Jurkat, Clone E6-1 (cell line): Measurements from ENCODE around the gene DHRS9.
"Not testable (repeated sequence)": the region's sequence is repeated elsewhere in the genome, so short reads cannot be mapped to it uniquely, and the experiment has no call there.

Experiments
- DNase-seq: peaks from one replicate; pipeline ENCODE4 v3.0.0-alpha.2; 2011; ENCODE audit warnings: low read depth, low spot score
- H3K4me3 ChIP-seq: 2 replicates; pipeline ENCODE4 v1.5.1; 2011; ENCODE audit warnings: mild to moderate bottlenecking, low read length, control low read depth, moderate library complexity

DHRS9 gene

GRCh38 chr2:169054575-169054974, 14.8 kb upstream of the DHRS9 start:
- H3K4me3 ChIP-seq, DNase-seq: not testable (repeated sequence)

GRCh38 chr2:169064199-169064598, 5.2 kb upstream of the DHRS9 start:
- DNase-seq, result not testable (repeated sequence)

GRCh38 chr2:169065422-169065821, 3.9 kb upstream of the DHRS9 start:
- no peak overlapping the region for H3K4me3 ChIP-seq
- DNase-seq, result no peak

More at GRCh38 chr2:169064199-169064598, 5.2 kb upstream of the DHRS9 start:
- not testable (repeated sequence) for H3K4me3 ChIP-seq

- no peak overlapping the region for H3K4me3 ChIP-seq
- DNase-seq, result no peak
Measured at GRCh38 chr2:169065864-169066517, 3.4 kb upstream of the DHRS9 start.

GRCh38 chr2:169066897-169067296, 2.5 kb upstream of the DHRS9 start:
- no peak for DNase-seq
- H3K4me3 ChIP-seq, result no peak overlapping the region

- no peak for DNase-seq
Measured at GRCh38 chr2:169069833-169070232, 470 bp downstream of the DHRS9 start.

GRCh38 chr2:169071455-169071854, 2.1 kb downstream of the DHRS9 start:
- no peak for DNase-seq
- no peak overlapping the region for H3K4me3 ChIP-seq

More at GRCh38 chr2:169069833-169070232, 470 bp downstream of the DHRS9 start:
- no peak overlapping the region for H3K4me3 ChIP-seq

- no peak for DNase-seq
- no peak overlapping the region for H3K4me3 ChIP-seq
Measured at GRCh38 chr2:169072163-169072925, 3.0 kb downstream of the DHRS9 start.

GRCh38 chr2:169073211-169073962, 4.0 kb downstream of the DHRS9 start:
- DNase-seq, result no peak
- H3K4me3 ChIP-seq, result no peak overlapping the region

GRCh38 chr2:169073963-169074751, 4.8 kb downstream of the DHRS9 start:
- no peak for DNase-seq

GRCh38 chr2:169077674-169078240, 8.4 kb downstream of the DHRS9 start:
- no peak overlapping the region for H3K4me3 ChIP-seq
- DNase-seq, result no peak

More at GRCh38 chr2:169073963-169074751, 4.8 kb downstream of the DHRS9 start:
- H3K4me3 ChIP-seq, result no peak overlapping the region

GRCh38 chr2:169080250-169081069, 11.1 kb downstream of the DHRS9 start:
- DNase-seq, result no peak
- H3K4me3 ChIP-seq, result no peak overlapping the region

- H3K4me3 ChIP-seq, result no peak overlapping the region
- no peak for DNase-seq
Measured at GRCh38 chr2:169081551-169081950, 12.2 kb downstream of the DHRS9 start.

- no peak overlapping the region for H3K4me3 ChIP-seq
- no peak for DNase-seq
Measured at GRCh38 chr2:169082995-169083394, 13.6 kb downstream of the DHRS9 start.

- DNase-seq, result no peak
- H3K4me3 ChIP-seq, result no peak overlapping the region
Measured at GRCh38 chr2:169086893-169087467, 17.6 kb downstream of the DHRS9 start.

- DNase-seq, result no peak
- no peak overlapping the region for H3K4me3 ChIP-seq
Measured at GRCh38 chr2:169087757-169088379, 18.5 kb downstream of the DHRS9 start.

GRCh38 chr2:169089182-169089581, 19.8 kb downstream of the DHRS9 start:
- no peak overlapping the region for H3K4me3 ChIP-seq
- no peak for DNase-seq
